GM12875 (cell line): ENCODE results near the gene TMOD1.
"Not testable (repeated sequence)": the region's sequence is repeated elsewhere in the genome, so short reads cannot be mapped to it uniquely, and the experiment has no call there.

Source experiments
- H3K4me3 ChIP-seq: one replicate; pipeline ENCODE4 v1.5.1; 2011; ENCODE audit warnings: low read depth, low read length, control low read depth
- CTCF ChIP-seq: IDR thresholded peaks from 2 replicates; pipeline ENCODE4 v1.5.1; 2011; ENCODE audit warnings: low read depth, mild to moderate bottlenecking, control low read depth, inconsistent platforms, low read length, moderate library complexity, borderline replicate concordance; ENCODE audit not compliant: insufficient read depth

Gene TMOD1

GRCh38 chr9:97480749-97481148 is 20.7 kb upstream of the TMOD1 start:
- TF ChIP-seq CTCF = no peak
- H3K4me3 ChIP-seq = no peak overlapping the region

- TF ChIP-seq CTCF = no peak
- H3K4me3 ChIP-seq = no peak overlapping the region
Measured at GRCh38 chr9:97484134-97484533, 17.3 kb upstream of the TMOD1 start.

DNA sequence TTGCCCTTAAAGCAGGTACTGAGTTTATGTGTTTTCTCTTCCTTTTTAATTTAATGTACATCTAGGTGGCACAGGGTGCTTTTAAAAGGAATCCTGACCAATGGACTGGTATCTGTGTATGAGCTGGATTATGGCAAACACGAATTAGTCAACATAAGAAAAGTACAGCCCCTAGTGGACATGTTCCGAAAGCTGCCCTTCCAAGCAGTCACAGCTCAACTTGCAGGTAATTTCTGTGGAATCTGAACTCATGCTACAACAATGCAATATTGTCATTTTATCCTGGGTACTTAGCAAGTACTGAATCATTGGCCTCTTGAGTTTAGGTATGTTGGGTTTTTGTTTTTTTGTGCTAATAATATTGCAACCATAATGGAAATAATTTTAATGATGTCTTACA is 14.4 kb upstream of the TMOD1 start:
- no peak overlapping the region for H3K4me3 ChIP-seq
- peak; percentile 16; the same call in 1 of the 2 replicates for TF ChIP-seq CTCF

- H3K4me3 ChIP-seq = no peak overlapping the region
- TF ChIP-seq CTCF = no peak
Measured at GRCh38 chr9:97487861-97488260, 13.6 kb upstream of the TMOD1 start.

DNA sequence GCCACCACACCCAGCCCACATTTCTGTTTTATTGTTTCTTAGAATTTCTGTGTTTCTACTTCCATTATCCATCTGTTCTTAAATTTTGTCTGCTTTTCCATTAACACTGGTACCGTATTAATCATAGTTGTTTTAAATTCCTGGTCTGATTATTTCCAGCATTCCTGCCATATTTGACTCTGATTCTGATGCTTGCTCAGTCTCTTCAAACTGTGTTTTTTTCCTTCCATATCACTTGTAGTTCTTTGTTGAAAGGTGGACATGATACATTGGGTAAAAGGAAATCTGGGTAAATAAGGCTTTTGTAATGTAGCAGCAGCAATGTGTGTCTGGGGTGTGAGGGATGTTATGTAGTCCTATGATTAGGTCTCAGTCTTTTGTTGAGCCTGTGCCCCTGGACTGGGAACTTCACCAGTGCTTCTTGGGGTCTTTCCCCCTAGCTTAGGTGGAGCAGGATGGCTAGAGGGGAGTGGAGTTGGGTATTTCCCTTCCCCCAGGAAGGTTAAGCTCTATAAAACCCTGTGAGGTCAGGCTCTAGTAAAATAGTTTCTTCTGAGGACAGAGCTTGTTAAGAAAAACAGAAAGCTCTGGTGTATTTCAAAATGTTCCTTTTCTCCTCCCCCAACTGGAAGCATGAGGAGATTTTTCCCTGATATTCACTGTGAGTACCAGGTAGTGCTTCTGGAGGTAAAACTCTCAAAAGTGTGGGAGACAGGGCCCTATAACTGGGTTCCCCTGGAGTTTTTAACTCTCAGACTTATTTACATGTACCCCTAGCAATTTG is 10.1 kb upstream of the TMOD1 start:
- TF ChIP-seq CTCF = no peak

GRCh38 chr9:97497558-97498375 is 3.7 kb upstream of the TMOD1 start:
- not testable (repeated sequence) for H3K4me3 ChIP-seq

More for the DNA sequence above, 10.1 kb upstream of the TMOD1 start:
- no peak overlapping the region for H3K4me3 ChIP-seq

GRCh38 chr9:97498846-97499245 is 2.6 kb upstream of the TMOD1 start:
- not testable (repeated sequence) for H3K4me3 ChIP-seq

DNA sequence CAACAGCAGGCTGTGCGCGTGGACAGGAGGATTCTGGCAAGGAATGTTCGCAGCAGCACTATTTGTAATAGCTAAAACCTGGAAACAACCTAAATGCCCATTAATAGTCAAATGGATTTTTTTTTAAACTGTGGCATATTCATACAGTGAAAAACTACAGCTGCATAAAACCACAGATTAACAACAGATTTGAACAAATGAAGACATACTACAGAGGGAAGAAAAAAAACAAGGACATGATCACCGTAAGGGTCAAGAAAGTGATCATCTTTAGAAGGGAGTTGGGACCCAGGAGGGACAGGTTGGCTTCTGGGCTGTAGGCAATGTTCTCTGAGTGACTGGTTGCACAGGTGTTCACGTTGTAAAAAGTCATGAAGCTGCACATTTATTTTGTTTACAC is 1.2 kb upstream of the TMOD1 start:
- H3K4me3 ChIP-seq = no peak overlapping the region
- no peak for TF ChIP-seq CTCF
